ENCODE measurements around the gene TSTD2. TPM values are rescaled to one million over a fixed set of nuclear protein-coding genes. Genes with fewer than 3 reads are reported as not detected.

TSTD2 gene
- total RNA-seq, 3 donors from 2014 or later: 18.8 to 28.2 (median 26.6) TPM

GRCh38 chr9:97660340-97660739 is 27.2 kb upstream of the TSTD2 start:
- H3K9me3 ChIP-seq: no peaks in the 10 kb centered on the region
- H3K36me3 ChIP-seq (ENCODE audit: low read depth): peaks cover 10% of the 10 kb centered on the region
- intact Hi-C loops (cut with DNase I, micrococcal nuclease): no loop called here
- no peak for ATAC-seq
- no peak overlapping the region for H3K4me3 ChIP-seq
- no peaks in the 10 kb centered on the region for H3K4me1 ChIP-seq (ENCODE audit: low read depth)
- TF ChIP-seq CTCF (IDR thresholded peaks at IDR 0.05): no peak
- DNase-seq: no peak

GRCh38 chr9:97659771-97660170 is 26.6 kb upstream of the TSTD2 start:
- no peak for ATAC-seq
- intact Hi-C loops (cut with DNase I, micrococcal nuclease): no loop called here
- Histone ChIP-seq H3K4me3 (no peak overlapping the region), H3K4me1 (ENCODE audit: low read depth) (no peaks in the 10 kb centered on the region), H3K36me3 (ENCODE audit: low read depth) (peaks cover 10% of the 10 kb centered on the region), H3K9me3 (no peaks in the 10 kb centered on the region)
- no peak for DNase-seq
- no peak for TF ChIP-seq CTCF (IDR thresholded peaks at IDR 0.05)

GRCh38 chr9:97658707-97659106 is 25.5 kb upstream of the TSTD2 start:
- Histone ChIP-seq H3K9me3 (no peaks in the 10 kb centered on the region), H3K4me1 (ENCODE audit: low read depth) (no peaks in the 10 kb centered on the region), H3K4me3 (no peak overlapping the region), H3K36me3 (ENCODE audit: low read depth) (peaks cover 10% of the 10 kb centered on the region)
- TF ChIP-seq CTCF (IDR thresholded peaks at IDR 0.05): no peak
- intact Hi-C loops (cut with DNase I, micrococcal nuclease): no loop called here
- ATAC-seq: no peak
- no peak for DNase-seq

GRCh38 chr9:97651646-97652045 is 18.5 kb upstream of the TSTD2 start:
- no peak for ATAC-seq

GRCh38 chr9:97647996-97648395 is 14.8 kb upstream of the TSTD2 start:
- DNase-seq (no peak), ATAC-seq (no peak)
- H3K4me3 ChIP-seq: no peak overlapping the region
- no peaks in the 10 kb centered on the region for H3K9me3 ChIP-seq
- no peaks in the 10 kb centered on the region for H3K36me3 ChIP-seq (ENCODE audit: low read depth)
- intact Hi-C loops (cut with DNase I, micrococcal nuclease): no loop called here
- TF ChIP-seq CTCF (IDR thresholded peaks at IDR 0.05): no peak
- H3K4me1 ChIP-seq (ENCODE audit: low read depth): no peaks in the 10 kb centered on the region

More at GRCh38 chr9:97651646-97652045, 18.5 kb upstream of the TSTD2 start:
- no peak for DNase-seq
- Histone ChIP-seq H3K4me3 (no peak overlapping the region), H3K36me3 (ENCODE audit: low read depth) (peaks cover 4% of the 10 kb centered on the region), H3K9me3 (no peaks in the 10 kb centered on the region), H3K4me1 (ENCODE audit: low read depth) (no peaks in the 10 kb centered on the region)
- intact Hi-C loops (cut with DNase I, micrococcal nuclease): no loop called here
- TF ChIP-seq CTCF (IDR thresholded peaks at IDR 0.05): no peak

GRCh38 chr9:97645720-97646119 is 12.6 kb upstream of the TSTD2 start:
- H3K4me3 ChIP-seq: no peak overlapping the region
- ATAC-seq: no peak
- intact Hi-C loops (cut with DNase I, micrococcal nuclease): no loop called here
- H3K9me3 ChIP-seq: no peaks in the 10 kb centered on the region
- no peaks in the 10 kb centered on the region for H3K4me1 ChIP-seq (ENCODE audit: low read depth)
- no peak for TF ChIP-seq CTCF (IDR thresholded peaks at IDR 0.05)
- DNase-seq: no peak
- H3K36me3 ChIP-seq (ENCODE audit: low read depth): no peaks in the 10 kb centered on the region

Measured in mucosa of descending colon (tissue), 3 donors.